H9 (cell line): ENCODE measurements around the gene LDLRAP1. TPM values are rescaled to one million over a fixed set of nuclear protein-coding genes. Genes with fewer than 3 reads are reported as not detected.

ENCODE experiments used
- DNase-seq: peaks from one replicate; pipeline ENCODE4 v3.0.0-alpha.2; 2017
- H2AFZ ChIP-seq: one replicate; pipeline ENCODE4 v1.6.1; 2013; ENCODE audit warnings: mild to moderate bottlenecking, low read length, control low read depth, moderate library complexity
- H2AK5ac ChIP-seq: 2 replicates; pipeline ENCODE4 v1.6.1; 2013; ENCODE audit warnings: low read length, control low read depth, mixed read lengths; ENCODE audit not compliant: insufficient read length
- H2BK120ac ChIP-seq: one replicate; pipeline ENCODE4 v1.6.1; 2013; ENCODE audit warnings: low read depth, mild to moderate bottlenecking, low read length, control low read depth, inconsistent platforms; ENCODE audit not compliant: poor library complexity, severe bottlenecking
- H2BK12ac ChIP-seq: 2 replicates; pipeline ENCODE4 v1.6.1; 2013; ENCODE audit warnings: low read length, control low read depth, mixed read lengths, low read depth; ENCODE audit not compliant: insufficient read length
- H2BK15ac ChIP-seq: 2 replicates; pipeline ENCODE4 v1.6.1; 2013; ENCODE audit warnings: low read depth, low read length, control low read depth
- H2BK20ac ChIP-seq: one replicate; pipeline ENCODE4 v1.6.1; 2013; ENCODE audit warnings: low read depth, mild to moderate bottlenecking, low read length, control low read depth, inconsistent platforms; ENCODE audit not compliant: poor library complexity, severe bottlenecking
- H2BK5ac ChIP-seq: 2 replicates; pipeline ENCODE4 v1.6.1; 2013; ENCODE audit warnings: low read length, control low read depth, mixed read lengths; ENCODE audit not compliant: insufficient read length
- H3K14ac ChIP-seq: 2 replicates; pipeline ENCODE4 v1.6.1; 2013; ENCODE audit warnings: low read length, control low read depth; ENCODE audit not compliant: insufficient read depth
- H3K18ac ChIP-seq: 2 replicates; pipeline ENCODE4 v1.6.1; 2013; ENCODE audit warnings: low read depth, mild to moderate bottlenecking, mixed read lengths, low read length, control low read depth; ENCODE audit not compliant: insufficient read length
- H3K23ac ChIP-seq: 2 replicates; pipeline ENCODE4 v1.6.1; 2013; ENCODE audit warnings: low read length, control low read depth, mixed read lengths, low read depth; ENCODE audit not compliant: insufficient read length
- H3K23me2 ChIP-seq: 2 replicates; pipeline ENCODE4 v1.6.1; 2013; ENCODE audit warnings: low read depth, mild to moderate bottlenecking, mixed read lengths, low read length, control low read depth; ENCODE audit not compliant: insufficient read length, poor library complexity, severe bottlenecking
- H3K27ac ChIP-seq: 2 replicates; pipeline ENCODE4 v1.5.1; 2013; ENCODE audit warnings: low read length, control low read depth, mixed read lengths, low read depth; ENCODE audit not compliant: insufficient read length
- H3K27me3 ChIP-seq: 2 replicates; pipeline ENCODE4 v1.6.1; 2013; ENCODE audit warnings: low read length, control low read depth, inconsistent platforms; ENCODE audit not compliant: insufficient read depth
- H3K4ac ChIP-seq: 2 replicates; pipeline ENCODE4 v1.6.1; 2013; ENCODE audit warnings: low read depth, mild to moderate bottlenecking, control low read depth, inconsistent platforms, low read length, moderate library complexity
- H3K4me1 ChIP-seq: 2 replicates; pipeline ENCODE4 v1.6.1; 2013; ENCODE audit warnings: low read length, control low read depth, inconsistent platforms; ENCODE audit not compliant: insufficient read depth
- H3K4me2 ChIP-seq: 2 replicates; pipeline ENCODE4 v1.6.1; 2013; ENCODE audit warnings: low read length, control low read depth, mixed read lengths; ENCODE audit not compliant: insufficient read length, insufficient read depth
- H3K56ac ChIP-seq: 2 replicates; pipeline ENCODE4 v1.6.1; 2013; ENCODE audit warnings: low read depth, mild to moderate bottlenecking, mixed read lengths, low read length, control low read depth; ENCODE audit not compliant: insufficient read length
- H3K79me1 ChIP-seq: 2 replicates; pipeline ENCODE4 v1.6.1; 2013; ENCODE audit warnings: low read depth, mild to moderate bottlenecking, moderate library complexity, low read length, control low read depth, inconsistent platforms; ENCODE audit not compliant: insufficient read depth, poor library complexity, severe bottlenecking
- H3K79me2 ChIP-seq: 2 replicates; pipeline ENCODE4 v1.6.1; 2013; ENCODE audit warnings: low read length, control low read depth, inconsistent platforms; ENCODE audit not compliant: insufficient read depth
- H3K9ac ChIP-seq: 2 replicates; pipeline ENCODE4 v1.6.1; 2013; ENCODE audit warnings: low read length, control low read depth, mixed read lengths; ENCODE audit not compliant: insufficient read length; ENCODE audit errors: extremely low read depth
- H3K9me3 ChIP-seq: one replicate; pipeline ENCODE4 v1.6.1; 2013; ENCODE audit warnings: low read depth, low read length, inconsistent platforms; ENCODE audit not compliant: control insufficient read depth
- H3T11ph ChIP-seq: one replicate; pipeline ENCODE4 v1.6.1; 2013; ENCODE audit warnings: mild to moderate bottlenecking, low read length, control low read depth, inconsistent platforms
- H4K20me1 ChIP-seq: one replicate; pipeline ENCODE4 v1.6.1; 2013; ENCODE audit not compliant: control insufficient read depth, insufficient read length, insufficient read depth
- H4K5ac ChIP-seq: 2 replicates; pipeline ENCODE4 v1.6.1; 2013; ENCODE audit warnings: low read depth, mild to moderate bottlenecking, mixed read lengths, low read length, control low read depth; ENCODE audit not compliant: insufficient read length
- H4K8ac ChIP-seq: replicated peaks from 2 replicates; pipeline ENCODE4 v1.6.1; 2013; ENCODE audit warnings: low read length, control low read depth, mixed read lengths, low read depth; ENCODE audit not compliant: insufficient read length
- H4K91ac ChIP-seq: 2 replicates; pipeline ENCODE4 v1.6.1; 2013; ENCODE audit warnings: low read depth, mild to moderate bottlenecking, moderate library complexity, mixed read lengths, low read length, control low read depth; ENCODE audit not compliant: insufficient read length
- H3K27ac Mint-ChIP-seq, 3 experiments: 2 replicates in 2 of 3; 3 replicates in 1 of 3; pipeline ENCODE4 v1.8.0; 2020 to 2021; ENCODE audit warnings: mixed read lengths in 3 of 3, mild to moderate bottlenecking in 1 of 3, moderate library complexity in 1 of 3
- H3K27me3 Mint-ChIP-seq: 2 replicates; pipeline ENCODE4 v1.8.0; 2021; ENCODE audit warnings: low read depth, mild to moderate bottlenecking, moderate library complexity, mixed read lengths
- H3K36me3 Mint-ChIP-seq, 3 experiments: 2 replicates in 2 of 3; 3 replicates in 1 of 3; pipeline ENCODE4 v1.8.0; 2020 to 2021; ENCODE audit warnings: low read depth in 3 of 3, mixed read lengths in 3 of 3; ENCODE audit not compliant: insufficient read depth in 1 of 3
- H3K4me1 Mint-ChIP-seq, 2 experiments: 2 replicates each; pipeline ENCODE4 v1.8.0; 2020; ENCODE audit warnings: mixed read lengths in 2 of 2
- H3K4me3 Mint-ChIP-seq, 2 experiments: 2 replicates in 1 of 2; 3 replicates in 1 of 2; pipeline ENCODE4 v1.8.0; 2020 to 2021; ENCODE audit warnings: mild to moderate bottlenecking in 2 of 2, mixed read lengths in 2 of 2, moderate library complexity in 1 of 2
- H3K9me3 Mint-ChIP-seq, 2 experiments: 2 replicates in 1 of 2; 3 replicates in 1 of 2; pipeline ENCODE4 v1.8.0; 2020; ENCODE audit warnings: mild to moderate bottlenecking in 2 of 2, mixed read lengths in 2 of 2, moderate library complexity in 1 of 2
- CTCF ChIP-seq: fragments of 200-600 bp; sonication (generic); conservative IDR thresholded peaks from 3 replicates; pipeline ENCODE4 v1.8.0; 2021; ENCODE audit warnings: antibody characterized with exemption, mild to moderate bottlenecking
- WGBS: extraction: QIAGEN DNeasy Blood & Tissue Kit; methylation state at CpG from one replicate; pipeline ENCODE4 v1.1.7; 2013; ENCODE audit warnings: missing lambda C conversion rate, low lambda C conversion rate, mixed read lengths; ENCODE audit not compliant: insufficient read length; ENCODE audit errors: extremely low coverage; 5-methylcytosine and 5-hydroxymethylcytosine counted together
- total RNA-seq: library from RNA; stranded (reverse); gene quantifications from 2 replicates; pipeline ENCODE4 v1.2.1, GENCODE V29; 2021

Gene LDLRAP1
- total RNA-seq, 1 experiment from 2014 or later = 15.7 TPM

DNA sequence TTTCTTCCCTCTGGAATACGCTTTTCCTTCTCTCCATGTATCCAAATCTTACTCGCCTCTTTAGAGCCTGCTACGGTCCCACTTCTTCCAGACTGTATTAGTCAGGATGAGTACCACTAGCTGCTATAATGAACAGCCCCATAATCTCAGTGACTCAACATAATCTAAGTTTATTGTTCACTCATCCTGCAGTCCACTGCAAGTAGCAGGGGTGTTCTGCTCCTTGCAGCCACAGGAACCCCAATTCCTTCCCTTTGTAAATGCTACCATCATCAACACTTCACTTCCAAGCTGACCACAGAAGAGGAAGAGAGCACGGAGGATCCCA, 18.1 kb upstream of the LDLRAP1 start:
- no peak overlapping the region for H3K14ac ChIP-seq
- H4K91ac ChIP-seq = no peak overlapping the region
- Mint-ChIP-seq H3K4me3 (no peak overlapping the region), H3K27me3 (peaks cover 5% of the 10 kb centered on the region), H3K36me3 (no peaks in the 10 kb centered on the region; a peak in 1 of 7 replicates), H3K9me3 (peaks cover 2 to 9% of the 10 kb centered on the region in 2 experiments; a peak in 3 of 5 replicates), H3K27ac (no peak overlapping the region), H3K4me1 (peaks cover 4 to 6% of the 10 kb centered on the region in 2 experiments)
- H3K4ac ChIP-seq = no peak overlapping the region
- no CpG with 5 or more reads among the region's 4 CpGs for WGBS
- H2BK5ac ChIP-seq = no peak overlapping the region
- H3T11ph ChIP-seq = no peak overlapping the region
- no peak overlapping the region for H3K4me2 ChIP-seq
- H4K20me1 ChIP-seq = no peaks in the 10 kb centered on the region
- H2BK12ac ChIP-seq = no peak overlapping the region
- H3K79me2 ChIP-seq = no peaks in the 10 kb centered on the region
- no peak overlapping the region for H4K5ac ChIP-seq
- H3K27ac ChIP-seq = no peak overlapping the region
- H3K23ac ChIP-seq = no peak overlapping the region
- no peak overlapping the region for H2BK20ac ChIP-seq
- H3K27me3 ChIP-seq = no peaks in the 10 kb centered on the region
- H3K23me2 ChIP-seq = no peaks in the 10 kb centered on the region
- no peaks in the 10 kb centered on the region for H3K9me3 ChIP-seq
- no peak overlapping the region for H3K56ac ChIP-seq
- no peak overlapping the region for H3K9ac ChIP-seq
- TF ChIP-seq CTCF = no peak
- H3K79me1 ChIP-seq = no peaks in the 10 kb centered on the region
- H3K18ac ChIP-seq = no peak overlapping the region
- H2BK120ac ChIP-seq = no peak overlapping the region
- no peak overlapping the region for H2AFZ ChIP-seq
- H2BK15ac ChIP-seq = no peak overlapping the region
- DNase-seq = no peak
- no peaks in the 10 kb centered on the region for H3K4me1 ChIP-seq
- no peak overlapping the region for H4K8ac ChIP-seq
- H2AK5ac ChIP-seq = no peak overlapping the region
